GM21423 (cell line): ENCODE measurements around the gene MIOS.
"Not testable (repeated sequence)": the region's sequence is repeated elsewhere in the genome, so short reads cannot be mapped to it uniquely, and the experiment has no call there.

ENCODE experiments used
- ATAC-seq: cut with Tn5 transposase; IDR thresholded peaks from one replicate; pipeline ENCODE4 v1.9.1; 2021; ENCODE audit warnings: mild to moderate bottlenecking, moderate library complexity; ENCODE audit not compliant: unreplicated experiment

MIOS gene

DNA sequence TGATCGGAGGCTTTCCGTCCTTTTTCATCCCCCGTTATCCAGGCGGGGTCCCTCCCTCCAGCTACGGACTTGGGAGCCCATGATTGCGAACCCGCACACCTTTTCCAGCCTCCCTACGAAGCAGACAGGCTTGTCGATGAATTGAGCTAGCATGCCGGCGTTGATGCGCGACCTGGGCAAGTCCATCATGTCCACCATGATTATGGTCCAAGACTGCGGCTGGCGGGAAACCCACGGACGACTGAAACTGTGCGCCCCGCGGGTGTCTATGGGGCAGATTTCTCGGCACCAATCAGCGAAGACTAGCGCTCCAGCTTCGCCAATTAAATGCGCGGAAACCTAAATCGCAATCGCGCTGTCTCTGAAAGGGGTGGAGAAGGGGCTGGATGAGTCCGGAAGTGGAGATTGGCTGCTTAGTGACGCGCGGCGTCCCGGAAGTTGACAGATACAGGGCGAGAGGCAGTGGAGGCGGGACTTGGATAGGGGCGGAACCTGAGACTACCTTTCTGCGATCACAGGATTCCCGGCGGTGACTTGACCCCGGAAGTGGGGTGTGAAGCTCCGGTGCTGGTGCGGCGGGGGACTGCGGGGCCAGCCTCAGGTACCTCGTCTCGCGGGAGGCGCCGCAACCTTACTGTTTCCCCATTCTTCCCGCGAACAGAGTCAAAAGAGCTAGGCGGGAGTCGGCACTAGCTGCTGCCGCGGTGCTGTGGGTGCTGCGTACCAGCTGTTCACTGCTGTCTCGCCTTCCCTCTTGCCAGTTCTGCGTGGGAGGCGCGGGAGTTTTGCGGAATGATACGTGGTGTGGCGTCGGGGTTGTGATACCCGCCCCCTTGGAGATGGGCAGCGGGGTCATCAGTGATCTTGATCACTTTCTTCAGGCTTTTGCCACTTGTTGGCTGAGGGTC is 73.8 kb downstream of the MIOS start, which contains the start of gene UMAD1:
TSS of gene UMAD1 (plus strand) at position 532 of the 908 bp plus-strand sequence. CDS start 32,620 bp downstream, outside the sequence.
- peak; percentile 98 for ATAC-seq

DNA sequence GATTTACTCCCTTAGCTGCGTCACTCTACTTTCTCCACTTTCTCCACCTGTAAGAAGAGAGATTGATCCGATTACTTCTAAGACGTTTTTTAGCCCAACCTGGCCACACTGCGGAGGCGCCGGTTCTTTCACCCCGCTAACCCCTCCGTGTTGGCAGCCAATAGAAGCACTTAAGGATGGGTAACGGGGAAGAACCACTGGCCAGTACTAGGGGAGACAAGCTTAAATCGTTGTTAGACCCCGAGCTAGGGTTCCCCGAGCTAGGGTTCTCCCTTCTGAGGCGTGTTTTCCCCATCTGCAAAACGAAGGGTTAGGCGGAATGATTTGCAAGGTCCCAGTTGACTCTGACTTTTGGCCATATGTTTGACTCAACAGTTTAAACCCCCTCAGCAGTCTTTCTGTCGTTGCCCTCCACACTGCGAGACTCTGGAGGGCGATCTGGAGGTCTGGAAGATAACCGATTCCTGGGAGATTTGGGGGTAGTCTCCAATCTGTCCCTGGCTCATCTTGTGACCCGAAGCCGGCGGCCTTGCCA is 74.5 kb downstream of the MIOS start:
- ATAC-seq = peak; percentile 4

DNA sequence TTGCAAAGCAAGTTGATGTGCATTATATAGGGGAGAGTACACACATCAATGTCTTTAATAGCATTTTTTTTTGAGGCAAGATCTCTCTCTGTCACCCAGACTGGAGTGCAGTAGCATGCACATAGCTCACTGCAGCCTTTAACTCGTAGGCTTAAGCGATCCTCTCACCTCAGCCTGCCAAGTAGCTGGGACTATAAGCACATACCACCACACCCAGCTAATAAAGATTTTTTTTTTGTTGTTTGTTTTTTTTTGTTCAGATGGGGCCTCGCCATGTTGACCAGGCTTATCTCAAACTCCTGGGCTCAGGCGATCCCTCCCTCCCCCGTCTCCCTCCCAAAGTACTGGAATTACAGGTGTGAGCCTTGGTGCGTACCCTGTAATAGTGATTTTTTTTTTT is 75.4 kb downstream of the MIOS start:
- ATAC-seq = no peak

DNA sequence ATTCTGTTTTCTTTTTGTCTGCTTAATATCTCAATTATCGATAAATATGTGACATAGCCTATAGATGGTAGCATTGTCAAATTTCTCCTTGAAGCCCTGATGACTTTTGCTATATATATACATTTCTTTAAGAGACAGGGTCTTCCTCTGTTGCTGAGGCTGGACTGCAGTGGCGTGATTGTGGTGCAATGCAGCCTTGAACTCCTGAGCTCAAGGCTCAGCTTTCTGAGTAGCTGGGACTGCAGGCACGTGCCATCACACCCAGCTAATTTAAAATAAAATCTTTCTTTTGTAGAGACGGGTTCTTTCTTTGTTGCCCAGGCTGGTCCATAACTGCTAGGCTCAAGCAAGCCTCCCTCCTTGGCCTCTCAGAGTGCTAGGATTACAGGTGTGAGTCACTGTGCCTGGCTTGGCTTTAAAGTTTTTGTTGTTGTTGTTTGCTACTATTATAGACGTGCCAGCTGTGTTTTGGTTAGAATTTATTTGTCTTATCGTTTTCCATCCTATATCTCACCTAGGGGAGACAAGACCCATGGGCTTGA is 80.9 kb downstream of the MIOS start:
- ATAC-seq = no peak

DNA sequence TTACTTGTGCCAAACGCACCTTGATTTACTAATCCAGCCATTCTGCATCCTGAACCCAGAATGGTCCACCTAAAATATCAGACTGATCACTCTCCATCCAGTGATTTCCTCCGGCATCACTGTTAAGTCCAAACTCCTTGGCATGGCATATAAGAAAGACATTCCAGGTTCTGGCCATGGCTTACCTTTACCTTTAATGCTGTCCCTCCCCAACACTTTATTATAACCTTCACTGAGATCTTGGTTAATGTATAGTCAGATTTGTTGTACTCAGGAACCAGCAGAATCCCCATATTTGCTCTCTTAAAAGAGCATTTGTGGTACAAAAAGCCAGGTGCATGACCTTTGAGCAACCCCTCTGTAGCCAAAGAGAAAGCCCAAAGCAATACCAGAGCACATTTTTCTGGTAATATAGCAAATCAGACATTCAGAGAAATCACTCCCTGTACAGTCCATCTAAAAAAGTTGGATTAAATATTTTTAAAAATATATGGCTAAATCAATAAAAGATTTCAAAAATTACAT is 84.1 kb downstream of the MIOS start:
- no peak for ATAC-seq

DNA sequence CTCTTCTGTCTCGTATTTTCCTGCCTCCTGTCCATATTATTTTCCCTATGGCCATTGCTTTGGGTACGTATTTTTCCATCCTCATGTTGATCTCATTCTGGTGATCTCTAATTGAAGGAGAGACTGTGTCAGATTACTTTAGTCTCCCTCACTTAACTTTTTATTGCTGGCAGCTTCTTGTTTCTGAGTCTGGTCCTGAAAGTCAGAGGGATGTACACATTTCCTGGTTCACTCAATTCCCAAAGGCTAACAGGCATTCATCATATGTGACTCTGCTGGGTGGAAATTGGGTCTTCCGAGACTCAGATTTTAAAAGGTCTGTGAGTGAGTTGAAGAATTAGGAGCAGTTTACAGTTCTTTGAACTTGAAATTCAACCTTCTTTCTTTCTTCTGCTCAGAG is 84.8 kb downstream of the MIOS start:
- ATAC-seq = no peak

DNA sequence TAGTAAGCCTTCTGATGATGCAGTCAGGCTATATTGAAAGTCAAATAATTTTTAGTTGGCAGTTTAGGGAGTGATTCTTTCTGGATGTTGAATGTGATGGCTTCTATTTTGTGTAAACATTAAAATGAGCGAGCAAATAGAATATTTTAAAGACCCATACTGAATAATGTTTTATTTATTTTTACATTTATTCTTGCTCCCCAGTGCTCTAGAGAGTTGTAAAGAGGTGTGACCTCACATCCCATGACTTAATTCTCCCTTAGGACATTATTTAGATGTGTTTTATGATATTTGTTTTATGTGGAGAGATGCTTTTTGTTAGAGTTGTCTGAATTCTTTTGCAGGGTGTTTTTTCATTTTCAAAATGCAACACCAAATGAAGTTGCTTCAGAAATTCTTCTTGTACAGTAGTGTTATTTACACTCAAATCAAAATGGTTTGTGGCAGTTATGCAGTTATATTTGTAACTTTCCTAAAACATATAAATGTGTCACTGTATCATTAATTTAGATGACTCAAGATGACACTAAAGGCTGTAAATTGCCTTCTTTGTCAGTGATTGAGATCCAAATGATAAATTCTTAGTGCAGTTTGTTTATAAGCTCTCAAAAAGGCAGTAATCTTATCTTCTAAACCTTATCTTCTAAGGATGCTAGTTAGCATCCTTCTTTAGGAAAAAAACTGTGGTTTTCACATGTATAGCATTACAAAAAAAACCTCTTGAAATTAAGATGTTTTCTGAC is 86.3 kb downstream of the MIOS start:
- no peak for ATAC-seq

DNA sequence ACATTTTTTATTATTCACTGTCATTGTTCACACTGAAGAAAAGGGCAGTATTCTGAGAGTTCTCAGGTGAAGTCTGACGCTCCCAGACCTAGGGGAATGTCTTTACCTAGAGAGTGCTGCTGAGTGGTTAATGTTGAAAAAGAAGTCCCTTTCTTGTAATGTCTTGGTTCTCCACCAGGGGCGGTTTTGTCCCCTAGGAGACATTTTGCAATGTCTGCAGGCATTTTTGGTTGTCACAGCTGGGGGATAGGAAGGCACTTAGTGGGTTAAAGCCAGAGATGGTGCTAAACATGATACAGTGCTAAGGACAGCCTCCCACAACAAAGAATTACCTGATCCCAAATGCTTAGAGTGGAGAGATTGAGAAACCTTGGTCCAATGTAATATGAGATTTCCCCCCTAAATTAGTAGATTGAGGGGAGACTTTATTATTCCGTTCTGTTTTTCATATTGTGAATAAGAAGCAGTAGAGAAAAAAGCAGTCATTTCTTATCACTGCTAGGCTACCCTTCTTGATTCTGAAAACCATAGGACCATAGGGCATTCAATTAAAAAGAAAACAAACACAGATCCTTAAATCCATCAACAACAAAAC is 87.0 kb downstream of the MIOS start:
- no peak for ATAC-seq

DNA sequence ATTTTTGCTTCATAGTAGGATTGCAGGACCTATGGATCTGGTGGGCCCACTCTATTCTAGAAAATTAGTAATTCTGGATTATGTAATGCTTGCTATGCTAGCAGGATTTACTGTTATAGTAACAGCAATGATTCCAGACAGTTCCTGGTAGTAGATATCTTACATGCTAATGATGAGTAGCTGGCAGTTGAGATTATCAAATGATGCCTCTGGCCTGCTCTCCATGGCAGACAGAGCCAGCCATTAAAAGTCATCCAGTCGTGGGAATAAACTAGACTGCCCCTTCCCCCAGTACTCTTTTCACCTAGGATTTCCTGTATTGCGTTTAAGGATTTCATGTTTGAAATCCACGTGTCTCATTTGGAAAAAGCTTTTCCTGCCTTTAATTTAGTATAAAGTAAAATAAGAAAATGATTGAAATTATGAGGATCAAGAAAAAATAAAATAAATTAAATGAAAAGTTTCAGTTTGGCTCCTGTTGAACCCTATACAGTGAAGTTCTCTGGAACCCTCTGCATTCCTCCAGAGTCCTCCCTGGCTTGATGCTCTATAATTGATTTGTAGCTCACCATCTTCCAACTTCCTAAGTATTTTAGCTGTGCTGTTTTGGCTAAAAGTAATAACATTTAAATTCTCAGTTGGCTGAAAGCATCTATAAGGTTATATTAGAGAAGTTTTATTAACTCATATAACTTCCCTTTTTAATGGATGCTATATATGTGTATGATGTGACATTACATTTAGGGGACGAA is 88.5 kb downstream of the MIOS start:
- no peak for ATAC-seq

DNA sequence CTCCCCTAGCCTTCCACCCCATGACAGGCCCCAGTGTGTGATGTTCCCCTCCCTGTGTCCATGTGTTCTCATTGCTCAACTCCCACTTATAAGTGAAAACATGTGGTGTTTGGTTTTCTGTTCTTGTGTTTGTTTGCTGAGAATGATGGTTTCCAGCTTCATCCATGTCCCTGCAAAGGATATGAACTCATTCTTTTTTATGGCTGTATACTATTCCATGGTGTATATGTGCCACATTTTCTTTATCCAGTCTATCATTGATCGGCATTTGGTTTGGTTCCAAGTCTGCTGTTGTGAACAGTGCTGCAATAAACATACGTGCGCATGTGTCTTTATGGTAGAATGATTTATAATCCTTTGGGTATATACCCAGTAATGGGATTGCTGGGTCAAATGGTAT is 89.8 kb downstream of the MIOS start:
- ATAC-seq = not testable (repeated sequence)
